ENCODE measurements around the gene PPP4R1.

DNA sequence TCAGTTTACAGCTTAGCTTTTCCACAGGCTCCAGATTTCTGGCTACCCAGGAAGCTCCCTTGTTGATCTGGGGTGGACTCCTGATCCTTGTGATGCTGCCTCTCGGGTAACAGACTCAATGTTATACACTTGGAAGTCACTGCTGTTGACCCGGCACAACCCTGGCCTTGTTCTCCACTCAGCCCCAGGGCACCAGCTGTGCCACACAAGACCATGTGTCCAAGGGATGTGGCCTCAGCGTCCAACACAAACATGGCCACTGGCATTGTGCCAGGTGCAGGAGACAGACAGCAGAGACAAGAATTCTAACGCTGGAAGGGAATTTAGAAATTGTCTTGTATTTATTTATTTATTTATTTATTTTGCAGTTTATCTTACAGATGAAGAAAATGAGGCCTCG lies 39.0 kb upstream of the PPP4R1 start:
- TF ChIP-seq CTCF (conservative IDR thresholded peaks at IDR 0.05 in 1 of 2, IDR thresholded peaks at IDR 0.05 in 1 of 2; ENCODE audit: extremely low read depth in 1 of 2, insufficient read depth in 1 of 2, low read depth in 1 of 2, low read length in 2 of 2), result no peak
- no peak for TF ChIP-seq EZH2 (IDR thresholded peaks at IDR 0.05; ENCODE audit: borderline replicate concordance, low read length)

Measured in mammary epithelial cell (primary cell).